GM12878 (cell line): ENCODE results near the gene RAP1A. TPM values are rescaled to one million over a fixed set of nuclear protein-coding genes. Genes with fewer than 3 reads are reported as not detected.

Experiments
- ATAC-seq: fragments of 200-7000 bp; cut with Tn5 transposase; 3 replicates; pipeline ENCODE4 v1.9.1; 2020; ENCODE audit warnings: mild to moderate bottlenecking, moderate library complexity
- BruUV-seq: library from RNA; stranded (reverse); fragments of 400-500 nt; replicated peaks from 2 replicates; lab custom pipeline; 2021; lab: Mats Ljungman, UMichigan
- CTCF ChIA-PET: fragments of 300-600 bp; sonication (Branson Sonifier 250); formaldehyde crosslinking; extraction: SDS; loops from one replicate; lab custom pipeline; 2021; ENCODE audit warnings: inconsistent platforms; lab: Yijun Ruan, JAX
- POLR2A ChIA-PET: fragments of 350-600 bp; formaldehyde crosslinking; extraction: SDS; loops from one replicate; lab custom pipeline; 2021; ENCODE audit warnings: inconsistent platforms; lab: Charles Lee
- RAD21 ChIA-PET: fragments of 300-600 bp; sonication (Branson Sonifier 250); formaldehyde crosslinking; loops from one replicate; lab custom pipeline; 2023; ENCODE audit warnings: antibody characterized with exemption; ENCODE audit not compliant: unreplicated experiment; lab: Charles Lee
- SMC1A ChIA-PET: fragments of 300-600 bp; sonication (Branson Sonifier 250); formaldehyde crosslinking; loops from one replicate; lab custom pipeline; 2023; ENCODE audit not compliant: unreplicated experiment, uncharacterized antibody; lab: Charles Lee
- DNase-seq: peaks from one replicate; pipeline ENCODE4 v3.0.0-alpha.2; 2011; ENCODE audit warnings: low read depth, low spot score
- FAIRE-seq: peaks from 3 replicates; lab custom pipeline; 2011; peaks lifted over from hg19 to GRCh38; lab: Jason Lieb, UNC
- H2AFZ ChIP-seq: 2 replicates; pipeline ENCODE4 v1.6.0; 2011; ENCODE audit warnings: low read depth, low read length, control low read depth; ENCODE audit not compliant: control insufficient read depth
- H3K27ac ChIP-seq: 2 replicates; pipeline ENCODE4 v1.5.1; 2011; ENCODE audit warnings: control low read depth; ENCODE audit not compliant: control insufficient read depth, insufficient read depth
- H3K27me3 ChIP-seq, 2 experiments: replicated peaks in 1 of 2; 2 replicates each; pipeline versions ENCODE4 v1.6.0 to v1.6.1; 2011; ENCODE audit warnings: low read length in 1 of 2; ENCODE audit not compliant: control insufficient read depth in 2 of 2, insufficient read depth in 2 of 2
- H3K36me3 ChIP-seq, 2 experiments: 2 replicates each; pipeline ENCODE4 v1.5.1; 2011; ENCODE audit warnings: low read length in 1 of 2; ENCODE audit not compliant: control insufficient read depth in 2 of 2, insufficient read depth in 2 of 2
- H3K4me1 ChIP-seq: 2 replicates; pipeline ENCODE4 v1.6.1; 2011; ENCODE audit warnings: mild to moderate bottlenecking, low read length, moderate library complexity, mixed read lengths; ENCODE audit not compliant: control insufficient read depth, insufficient read depth
- H3K4me2 ChIP-seq: 2 replicates; pipeline ENCODE4 v1.6.0; 2011; ENCODE audit warnings: control low read depth; ENCODE audit not compliant: control insufficient read depth, insufficient read depth
- H3K4me3 ChIP-seq: fragments of 200-600 bp; sonication (generic); 2 replicates; pipeline ENCODE4 v1.5.1; 2016
- H3K79me2 ChIP-seq: 2 replicates; pipeline ENCODE4 v1.6.0; 2011; ENCODE audit warnings: low read length; ENCODE audit not compliant: control insufficient read depth, insufficient read depth
- H3K9ac ChIP-seq: 2 replicates; pipeline ENCODE4 v1.8.0; 2011; ENCODE audit warnings: low read length, control low read depth, mixed read lengths; ENCODE audit not compliant: control insufficient read depth, insufficient read depth
- H3K9me3 ChIP-seq: replicated peaks from 3 replicates; pipeline ENCODE4 v1.5.1; 2011; ENCODE audit warnings: mild to moderate bottlenecking, low read length; ENCODE audit not compliant: control insufficient read depth, insufficient read depth
- H4K20me1 ChIP-seq: 2 replicates; pipeline ENCODE4 v1.6.0; 2011; ENCODE audit not compliant: control insufficient read depth, insufficient read depth
- GATAD2B ChIP-seq: fragments of 450-650 bp; conservative IDR thresholded peaks from 2 replicates; pipeline ENCODE4 v1.6.1; 2017; ENCODE audit warnings: low read depth, mild to moderate bottlenecking, moderate library complexity
- KAT2A ChIP-seq: conservative IDR thresholded peaks from 2 replicates; pipeline ENCODE4 v1.6.1; 2011; ENCODE audit warnings: low read depth, low read length; ENCODE audit not compliant: control insufficient read depth
- RELB ChIP-seq: fragments of 450-650 bp; IDR thresholded peaks from 2 replicates; pipeline ENCODE4 v1.6.1; 2017; ENCODE audit warnings: low read depth, mild to moderate bottlenecking, moderate library complexity
- SIX5 ChIP-seq: IDR thresholded peaks from 2 replicates; pipeline ENCODE4 v1.6.1; 2011; ENCODE audit warnings: mild to moderate bottlenecking, low read depth, low read length, moderate library complexity; ENCODE audit not compliant: severe bottlenecking
- SP1 ChIP-seq: IDR thresholded peaks from one replicate; pipeline ENCODE4 v1.6.1; 2011; ENCODE audit warnings: low read depth, low read length
- SREBF2 ChIP-seq: IDR thresholded peaks from 2 replicates; pipeline ENCODE4 v1.6.1; 2012; ENCODE audit warnings: mild to moderate bottlenecking, low read length
- ZBTB4 ChIP-seq: fragments of 450-650 bp; formaldehyde crosslinking; IDR thresholded peaks from 2 replicates; pipeline ENCODE4 v1.4.0; 2022; ENCODE audit warnings: mild to moderate bottlenecking, moderate library complexity
- ZSCAN29 ChIP-seq: fragments of 450-650 bp; IDR thresholded peaks from 2 replicates; pipeline ENCODE4 v1.6.1; 2017; ENCODE audit warnings: mild to moderate bottlenecking, moderate library complexity
- WGBS: methylation state at CpG from one replicate; pipeline ENCODE4 v1.1.6; 2016; ENCODE audit warnings: low lambda C conversion rate; ENCODE audit not compliant: insufficient replicate concordance, insufficient coverage; ENCODE audit errors: missing lambda C conversion rate; 5-methylcytosine and 5-hydroxymethylcytosine counted together
- in situ Hi-C: fragments of 300-500 bp; cut with MboI; formaldehyde crosslinking; loops from 9 replicates; pipeline ENCODE4 v1.14.3; 2018; ENCODE audit warnings: mixed read lengths
- intact Hi-C: fragments of 100-400 bp; cut with micrococcal nuclease; formaldehyde crosslinking; loops from one replicate; pipeline ENCODE4 v1.14.2; 2022; ENCODE audit not compliant: unreplicated experiment
- polyA plus RNA-seq, 11 experiments: library from polyadenylated mRNA; depleted of rRNA in 4 of 11; unstranded in 6 of 11; stranded (reverse) in 5 of 11; fragments of >200 nt; fragmentation: Nextera tagmentation in 4 of 11; fragmentation: Illumina TruSeq in 1 of 11; extraction: Ambion mirVana in 4 of 11; extraction: Trizol in 1 of 11; gene quantifications; 1 replicate in 1 of 11; 2 replicates in 10 of 11; pipeline versions ENCODE4 v1.2.1 to v1.2.3, GENCODE V29; 2011 to 2016; ENCODE audit warnings: inconsistent platforms in 2 of 11, missing spikeins in 2 of 11, low read depth in 1 of 11
- total RNA-seq, 4 experiments: library from RNA; depleted of rRNA in 3 of 4; stranded (reverse); fragments of >200 nt in 3 of 4; fragmentation: Illumina TruSeq in 1 of 4; extraction: Trizol in 1 of 4; gene quantifications; 2 replicates each; pipeline versions ENCODE4 v1.2.1 to v1.2.3, GENCODE V29; 2013 to 2021

Gene RAP1A
- total and polyA plus RNA-seq, 10 of the 15 experiments (the other 5 are each of a cell fraction or from before 2014, with no cell fraction given), result 38.4 to 213 (median 86.0) TPM

- CTCF ChIA-PET, result interaction anchor here (1.0 to 11.3 kb wide), 5 partner anchors 7 to 226 kb away, joined by 3 to 101 read pairs (median 4); no protein-coding TSS in a partner anchor
- ATAC-seq, result no peak
These were observed 87.3 kb downstream of the RAP1A start for GRCh38 chr1:111706921-111707320.

More at GRCh38 chr1:111706921-111707320, 87.3 kb downstream of the RAP1A start:
- Histone ChIP-seq H3K27me3 (no peaks in the 10 kb centered on the region), H3K9ac (no peak overlapping the region), H3K79me2 (peaks cover 3% of the 10 kb centered on the region; the same call in 1 of the 2 replicates), H3K36me3 (peaks cover 5 to 33% of the 10 kb centered on the region in 2 experiments), H3K4me1 (peaks cover 3% of the 10 kb centered on the region; the same call in 1 of the 2 replicates), H3K9me3 (no peaks in the 10 kb centered on the region), H3K27ac (peak overlapping the region; percentile 5; the same call in 1 of the 2 replicates), H4K20me1 (no peaks in the 10 kb centered on the region), H3K4me3 (no peak overlapping the region), H2AFZ (no peak overlapping the region), H3K4me2 (0 out of 2 replicates have a peak overlapping the region, but pooled peaks have one; percentile 30)
- SMC1A ChIA-PET, result interaction anchor here (0.8 to 1.8 kb wide), 6 partner anchors 8 to 225 kb away, joined by 3 to 5 read pairs (median 4); no protein-coding TSS in a partner anchor
- DNase-seq, result no peak
- intact Hi-C loops (no loop called here), in situ Hi-C loops (no loop called here)
- POLR2A ChIA-PET, result no interaction called here
- TF ChIP-seq ZBTB4 (no peak), GATAD2B (no peak), SIX5 (no peak), KAT2A (no peak), SREBF2 (no peak), SP1 (no peak), ZSCAN29 (no peak), RELB (no peak)
- FAIRE-seq, result no peak
- BruUV-seq, result no TSS peak
- 73% methylated on average over 2 of the region's 2 CpGs for WGBS
- RAD21 ChIA-PET, result interaction anchor here (1.0 kb wide), 1 partner anchor 48 kb away, joined by 3 read pairs; no protein-coding TSS in a partner anchor
